Natural killer cell (primary cell): ENCODE results near the gene PTPRN2. TPM values are rescaled to one million over a fixed set of nuclear protein-coding genes. Genes with fewer than 3 reads are reported as not detected.

Source experiments
- ATAC-seq, 3 donors: fragments of 150-1000 bp in 2 of 3; fragments of 200-7000 bp in 1 of 3; cut with Tn5 transposase; 1 replicate in 1 of 3; 2 replicates in 2 of 3; pipeline ENCODE4 v1.10.0; 2021; ENCODE audit warnings: mild to moderate bottlenecking in 2 of 3, moderate library complexity in 2 of 3
- DNase-seq, 2 donors: peaks; one replicate each; pipeline versions ENCODE4 v3.0.0 to v3.0.0-alpha.2; 2013 to 2021; ENCODE audit warnings: mixed read lengths in 1 of 2
- H3K27ac ChIP-seq: one replicate; pipeline ENCODE4 v1.5.1; 2013; ENCODE audit warnings: mild to moderate bottlenecking, low read length
- H3K27me3 ChIP-seq: one replicate; pipeline ENCODE4 v1.6.1; 2013; ENCODE audit warnings: low read length; ENCODE audit not compliant: control insufficient read depth, insufficient read depth
- H3K36me3 ChIP-seq: one replicate; pipeline ENCODE4 v1.6.1; 2013; ENCODE audit warnings: low read length; ENCODE audit not compliant: control insufficient read depth, insufficient read depth
- H3K4me1 ChIP-seq: one replicate; pipeline ENCODE4 v1.6.1; 2013; ENCODE audit warnings: low read length; ENCODE audit not compliant: control insufficient read depth, insufficient read depth
- H3K4me3 ChIP-seq: one replicate; pipeline ENCODE4 v1.5.1; 2013; ENCODE audit warnings: low read length
- H3K9me3 ChIP-seq: one replicate; pipeline ENCODE4 v1.6.1; 2013; ENCODE audit warnings: low read length; ENCODE audit not compliant: control insufficient read depth, insufficient read depth
- H3K27ac Mint-ChIP-seq, 2 donors: one replicate each; pipeline ENCODE4 v1.8.0; 2022; ENCODE audit warnings: mild to moderate bottlenecking in 2 of 2, mixed read lengths in 2 of 2, moderate library complexity in 1 of 2
- H3K27me3 Mint-ChIP-seq, 2 donors: one replicate each; pipeline ENCODE4 v1.8.0; 2022; ENCODE audit warnings: low read depth in 2 of 2, mixed read lengths in 2 of 2
- H3K36me3 Mint-ChIP-seq: one replicate; pipeline ENCODE4 v1.8.0; 2022; ENCODE audit warnings: mixed read lengths
- H3K4me1 Mint-ChIP-seq, 2 donors: one replicate each; pipeline ENCODE4 v1.8.0; 2022; ENCODE audit warnings: mixed read lengths in 2 of 2
- H3K4me3 Mint-ChIP-seq: one replicate; pipeline ENCODE4 v1.8.0; 2022; ENCODE audit warnings: mild to moderate bottlenecking, moderate library complexity, mixed read lengths
- H3K9me3 Mint-ChIP-seq, 2 donors: one replicate each; pipeline ENCODE4 v1.8.0; 2022; ENCODE audit warnings: mixed read lengths in 2 of 2
- CTCF ChIP-seq: fragments of 200-600 bp; IDR thresholded peaks from one replicate; pipeline ENCODE4 v1.8.0; 2022; ENCODE audit warnings: antibody characterized with exemption
- WGBS: methylation state at CpG from one replicate; pipeline ENCODE4 v1.1.7; 2013; ENCODE audit warnings: missing lambda C conversion rate; ENCODE audit not compliant: insufficient coverage; 5-methylcytosine and 5-hydroxymethylcytosine counted together
- intact Hi-C: fragments of 100-400 bp; cut with micrococcal nuclease; formaldehyde crosslinking; loops from one replicate; pipeline ENCODE4 v1.14.2; 2022
- total RNA-seq, 4 donors: library from RNA; stranded (reverse); fragments of 120-200 nt in 1 of 4; gene quantifications; one replicate each; pipeline versions ENCODE4 v1.2.3 to v1.2.4, GENCODE V29; 2013 to 2022

Gene PTPRN2
- total RNA-seq, 3 donors from 2014 or later (not counting 1 experiment from before 2014, with no cell fraction given): 1.3 to 2.5 (median 1.9) TPM

DNA sequence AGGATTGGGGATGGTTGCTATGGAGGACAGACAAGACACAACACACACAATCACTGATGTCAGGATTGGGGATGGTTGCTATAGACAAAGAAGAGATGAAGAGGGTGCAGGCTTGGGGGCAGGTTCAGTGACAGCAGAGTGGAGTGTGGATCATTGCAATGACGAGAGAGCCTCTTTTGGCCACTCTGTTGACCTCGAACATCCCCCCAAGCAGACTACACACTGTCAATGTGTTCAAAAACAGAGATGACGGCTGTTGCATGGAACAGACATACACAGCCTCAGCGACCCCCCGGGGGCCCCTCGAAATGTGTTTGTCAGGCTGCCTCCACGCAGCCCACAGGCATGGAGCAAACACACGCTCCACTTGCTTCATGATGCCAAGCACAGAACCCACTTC is 133.0 kb downstream of the PTPRN2 start:
- Histone ChIP-seq H3K9me3 (no peaks in the 10 kb centered on the region), H3K36me3 (no peaks in the 10 kb centered on the region), H3K4me1 (no peaks in the 10 kb centered on the region), H3K27me3 (no peaks in the 10 kb centered on the region), H3K4me3 (no peak overlapping the region), H3K27ac (no peak overlapping the region)
- no peak for TF ChIP-seq CTCF
- H3K27ac Mint-ChIP-seq: no peak overlapping the region
- peaks cover 0 to 6% of the 10 kb centered on the region in 2 donors for H3K27me3 Mint-ChIP-seq
- H3K4me3 Mint-ChIP-seq: no peak overlapping the region
- 92% methylated on average over 8 of the region's 8 CpGs for WGBS
- H3K9me3 Mint-ChIP-seq: peaks cover 0 to 3% of the 10 kb centered on the region in 2 donors
- no peaks in the 10 kb centered on the region for H3K36me3 Mint-ChIP-seq
- DNase-seq (no peak), ATAC-seq (no peak)
- intact Hi-C loops: no loop called here
- no peaks in the 10 kb centered on the region for H3K4me1 Mint-ChIP-seq

- no peaks in the 10 kb centered on the region for H3K27me3 ChIP-seq
- intact Hi-C loops: no loop called here
- H3K4me1 ChIP-seq: no peaks in the 10 kb centered on the region
- WGBS: 92% methylated on average over 5 of the region's 9 CpGs
- H3K27ac Mint-ChIP-seq: no peak overlapping the region
- H3K4me1 Mint-ChIP-seq: no peaks in the 10 kb centered on the region
- H3K36me3 Mint-ChIP-seq: no peaks in the 10 kb centered on the region
- peaks cover 0 to 3% of the 10 kb centered on the region in 2 donors for H3K9me3 Mint-ChIP-seq
- no peak for ATAC-seq
- H3K9me3 ChIP-seq: no peaks in the 10 kb centered on the region
- TF ChIP-seq CTCF: no peak
- H3K27ac ChIP-seq: no peak overlapping the region
- peaks cover 0 to 6% of the 10 kb centered on the region in 2 donors for H3K27me3 Mint-ChIP-seq
- H3K4me3 ChIP-seq: no peak overlapping the region
- H3K36me3 ChIP-seq: no peaks in the 10 kb centered on the region
- no peak for DNase-seq
- no peak overlapping the region for H3K4me3 Mint-ChIP-seq
Measured at GRCh38 chr7:158453663-158454062, 134.0 kb downstream of the PTPRN2 start.

DNA sequence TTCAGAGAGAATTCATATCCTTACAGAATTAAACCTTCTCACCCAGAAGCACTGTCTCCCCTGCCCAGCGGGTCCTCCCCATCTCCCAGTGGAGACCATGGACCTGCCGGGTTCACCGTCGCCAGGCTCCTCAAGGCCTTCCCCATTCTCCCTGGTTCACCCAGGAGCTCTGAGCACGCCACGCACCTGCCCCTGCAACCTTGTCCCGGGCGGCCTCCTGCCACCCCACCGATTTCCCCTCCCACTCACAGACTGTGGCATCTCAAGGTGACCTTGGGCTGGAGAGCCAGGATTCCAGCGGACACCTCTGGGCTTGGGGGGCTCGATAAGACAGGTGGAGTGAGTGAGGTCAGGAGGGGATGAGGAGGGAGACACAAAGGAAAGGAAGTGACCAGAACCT is 135.3 kb downstream of the PTPRN2 start:
- no peak overlapping the region for H3K27ac Mint-ChIP-seq
- ATAC-seq: no peak
- no peaks in the 10 kb centered on the region for H3K36me3 ChIP-seq
- no peaks in the 10 kb centered on the region for H3K36me3 Mint-ChIP-seq
- no peak for TF ChIP-seq CTCF
- no peak for DNase-seq
- no peak overlapping the region for H3K4me3 ChIP-seq
- peaks cover 0 to 6% of the 10 kb centered on the region in 2 donors for H3K27me3 Mint-ChIP-seq
- intact Hi-C loops: no loop called here
- no peaks in the 10 kb centered on the region for H3K27me3 ChIP-seq
- no peaks in the 10 kb centered on the region for H3K9me3 ChIP-seq
- H3K9me3 Mint-ChIP-seq: peaks cover 0 to 3% of the 10 kb centered on the region in 2 donors
- no peak overlapping the region for H3K27ac ChIP-seq
- no peaks in the 10 kb centered on the region for H3K4me1 Mint-ChIP-seq
- 87% methylated on average over 11 of the region's 11 CpGs for WGBS
- no peaks in the 10 kb centered on the region for H3K4me1 ChIP-seq
- H3K4me3 Mint-ChIP-seq: no peak overlapping the region

DNA sequence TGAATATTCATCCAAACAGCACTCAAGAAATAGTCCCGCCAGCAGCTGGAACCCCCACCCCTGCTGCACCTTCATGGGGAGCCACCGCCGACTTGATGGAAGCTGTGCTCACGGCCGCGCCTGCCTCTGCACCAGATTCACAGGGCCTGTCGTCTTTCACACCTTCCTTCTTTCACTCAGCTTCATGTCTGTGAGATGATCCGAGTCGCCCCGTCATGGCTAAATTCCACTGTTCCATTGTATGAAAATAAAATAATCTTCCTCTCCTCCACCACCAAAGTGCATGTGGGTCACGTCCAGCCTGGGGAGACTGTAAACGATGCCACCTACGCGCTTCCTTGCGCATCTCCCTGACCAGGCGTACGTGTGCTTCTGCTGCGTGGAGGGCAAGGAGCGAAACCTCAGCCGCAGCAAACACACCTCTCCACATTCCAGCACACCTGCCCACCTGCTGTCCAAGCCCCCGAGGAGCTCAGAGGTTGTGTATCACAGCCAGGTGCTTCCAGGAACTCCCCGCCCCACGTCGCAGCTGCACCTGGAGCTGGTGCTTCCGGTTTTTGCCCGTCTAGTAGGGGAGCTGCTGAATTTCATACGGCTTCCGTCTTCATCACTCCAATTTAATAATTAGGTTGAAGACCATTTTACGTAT is 137.0 kb downstream of the PTPRN2 start:
- Histone ChIP-seq H3K4me1 (no peaks in the 10 kb centered on the region), H3K36me3 (no peaks in the 10 kb centered on the region), H3K27me3 (no peaks in the 10 kb centered on the region), H3K27ac (no peak overlapping the region), H3K9me3 (no peaks in the 10 kb centered on the region), H3K4me3 (no peak overlapping the region)
- H3K4me3 Mint-ChIP-seq: no peak overlapping the region
- H3K27me3 Mint-ChIP-seq: peaks cover 0 to 6% of the 10 kb centered on the region in 2 donors
- WGBS: 82% methylated on average over 29 of the region's 29 CpGs
- no peaks in the 10 kb centered on the region for H3K36me3 Mint-ChIP-seq
- DNase-seq: no peak
- H3K4me1 Mint-ChIP-seq: no peaks in the 10 kb centered on the region
- H3K9me3 Mint-ChIP-seq: peaks cover 0 to 3% of the 10 kb centered on the region in 2 donors
- H3K27ac Mint-ChIP-seq: no peak overlapping the region
- no peak for ATAC-seq
- intact Hi-C loops: no loop called here
- no peak for TF ChIP-seq CTCF
